ENCODE measurements around the gene CAMTA1.
"Not testable (repeated sequence)": the region's sequence is repeated elsewhere in the genome, so short reads cannot be mapped to it uniquely, and the experiment has no call there.

CAMTA1 gene

DNA sequence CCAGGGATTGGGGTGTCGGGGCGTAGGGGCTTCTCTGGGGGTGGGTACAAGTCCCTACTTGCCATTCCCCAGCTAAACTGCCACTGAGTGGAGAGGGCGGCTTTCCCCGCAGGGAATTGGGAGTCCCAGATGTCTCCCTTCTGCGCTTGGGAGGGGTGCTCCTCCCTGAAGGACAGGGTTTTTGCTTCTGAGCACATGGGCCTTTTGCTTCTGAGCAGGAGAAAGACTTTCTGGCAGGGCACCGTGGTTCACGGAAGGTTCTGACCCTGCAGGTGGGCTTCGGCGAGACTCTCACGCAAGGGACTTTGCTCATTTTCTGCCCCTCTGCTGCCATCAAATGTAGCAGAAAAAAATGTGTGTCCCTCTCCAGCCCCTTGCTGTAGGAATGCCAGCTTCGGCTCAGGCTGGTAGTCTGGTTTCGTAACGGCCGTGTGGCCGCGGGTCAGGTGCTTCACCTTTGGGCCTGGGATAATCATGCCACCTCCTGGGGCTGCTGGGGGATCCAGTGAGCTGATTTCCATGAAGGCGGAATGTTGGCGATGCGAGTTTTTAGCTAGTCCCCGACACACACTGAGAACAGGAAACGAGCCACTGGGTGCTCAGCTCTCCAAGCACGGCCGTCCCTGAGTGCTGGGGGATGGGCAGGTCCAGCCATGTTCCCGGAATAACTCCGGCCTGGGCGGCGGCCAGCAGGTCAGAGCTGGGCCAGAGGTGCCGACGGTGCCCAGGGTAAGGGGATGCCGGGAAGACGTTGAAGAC lies 364.0 kb downstream of the CAMTA1 start:
- no peak for ATAC-seq

DNA sequence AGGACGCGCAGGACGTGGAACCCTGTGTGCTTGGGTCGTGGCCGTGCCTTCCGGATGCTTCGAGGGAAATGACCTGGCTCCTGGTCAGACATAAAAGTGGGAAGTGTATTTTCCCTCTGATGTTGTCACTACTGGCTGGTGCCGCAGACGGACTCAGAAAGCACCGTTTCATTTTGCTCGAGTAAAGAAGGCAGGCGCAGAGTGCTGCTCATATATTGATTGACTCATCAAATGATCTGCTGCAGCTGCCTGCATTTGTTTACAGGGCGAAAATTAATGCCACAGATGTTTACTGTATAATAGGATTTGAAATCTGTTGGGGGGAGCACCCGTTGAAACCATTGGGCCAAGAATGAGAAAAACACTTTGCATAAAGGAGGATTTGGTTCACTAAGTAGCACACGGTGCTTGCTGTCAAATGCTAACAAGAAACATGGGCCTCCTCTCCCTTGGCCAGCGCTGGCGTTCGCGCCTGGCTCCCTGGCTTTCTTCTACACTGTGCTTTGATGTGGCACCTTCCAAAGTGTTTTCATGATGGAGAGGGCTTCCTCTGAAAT lies 365.5 kb downstream of the CAMTA1 start:
- DNase-seq (no peak), ATAC-seq (no peak)

More for the DNA sequence above, 364.0 kb downstream of the CAMTA1 start:
- DNase-seq = no peak

DNA sequence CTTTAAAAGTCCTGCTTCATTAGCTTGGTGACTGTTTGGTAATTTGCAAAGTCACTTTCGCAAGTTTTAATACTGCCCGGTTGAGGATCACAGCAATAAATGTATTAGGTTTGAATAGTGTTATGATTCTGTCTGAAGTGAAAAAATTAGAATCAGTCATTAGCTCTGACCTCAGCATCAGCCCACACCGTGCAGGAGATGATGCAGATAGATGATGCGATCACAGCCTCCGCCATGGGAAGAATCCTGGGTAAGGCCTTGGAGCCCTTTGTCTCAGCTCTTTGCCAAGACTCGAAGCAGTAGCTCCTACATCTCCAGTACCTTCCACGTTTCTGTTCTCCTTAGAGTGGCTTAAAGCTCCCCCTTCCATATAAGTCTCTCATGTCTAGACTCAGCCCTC lies 366.7 kb downstream of the CAMTA1 start:
- no peak for DNase-seq
- no peak for ATAC-seq

- DNase-seq (no peak), ATAC-seq (no peak)
Observed at GRCh38 chr1:7152655-7153054, 367.4 kb downstream of the CAMTA1 start.

DNA sequence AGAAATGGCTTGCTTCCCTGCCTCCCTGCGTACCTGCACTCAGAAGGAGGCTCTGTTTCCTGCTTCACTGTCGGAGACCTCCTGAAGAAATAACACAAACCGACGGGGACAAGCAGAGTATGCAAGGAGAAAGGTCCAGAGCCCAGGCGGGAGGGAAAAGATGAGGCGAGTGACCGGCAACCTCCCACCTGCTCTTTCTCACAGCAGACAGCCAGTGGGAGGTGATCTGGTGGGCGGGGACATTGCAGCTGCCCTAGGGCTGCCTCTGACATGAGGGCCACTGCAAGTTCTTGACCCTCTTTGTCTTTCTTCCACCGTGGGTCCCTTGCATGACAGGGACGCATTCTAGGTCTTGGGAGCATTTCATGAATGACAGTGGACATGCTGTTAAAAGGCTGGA lies 368.2 kb downstream of the CAMTA1 start:
- ATAC-seq = no peak

GRCh38 chr1:7159116-7159781 lies 374.0 kb downstream of the CAMTA1 start:
- DNase-seq (no peak), ATAC-seq (no peak)

More for the DNA sequence above, 368.2 kb downstream of the CAMTA1 start:
- no peak for DNase-seq

DNA sequence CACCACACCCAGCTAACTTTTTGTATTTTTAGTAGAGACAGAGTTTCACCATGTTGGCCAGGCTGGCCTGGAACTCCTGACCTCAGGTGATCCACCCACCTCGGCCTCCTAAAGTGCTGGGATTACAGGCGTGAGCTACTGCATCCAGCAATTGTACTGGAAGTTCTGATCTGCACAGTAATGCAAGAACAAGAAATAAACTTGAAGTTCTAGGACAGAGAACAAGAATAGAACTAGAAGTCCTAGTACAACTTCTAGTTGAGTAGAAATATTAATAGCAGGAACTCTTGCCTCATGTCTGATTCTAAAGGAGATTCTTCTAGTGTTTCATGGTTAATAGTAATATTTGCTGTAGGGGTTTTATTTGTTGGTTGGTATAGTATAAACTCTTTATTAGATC lies 383.3 kb downstream of the CAMTA1 start:
- DNase-seq, ATAC-seq: not testable (repeated sequence)

DNA sequence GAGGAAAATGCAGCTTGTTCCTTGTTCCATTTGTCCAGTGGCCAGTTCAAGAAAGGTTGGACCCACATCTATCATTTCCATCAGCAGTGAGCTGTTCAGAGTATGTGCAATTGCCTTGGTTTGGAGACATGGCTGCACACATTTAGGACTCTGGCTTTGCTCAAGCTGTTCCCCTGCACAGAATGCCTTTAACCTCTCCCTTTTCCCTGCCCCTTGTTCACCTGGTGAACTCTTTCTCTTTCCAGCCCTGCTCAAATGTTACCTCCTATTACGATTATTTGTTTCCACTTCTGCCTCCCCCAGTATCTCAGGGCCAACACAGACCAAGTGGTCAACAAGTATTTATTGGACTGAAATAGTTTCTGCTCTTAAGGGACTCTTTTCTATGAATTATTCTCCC lies 385.9 kb downstream of the CAMTA1 start:
- DNase-seq (no peak), ATAC-seq (no peak)

DNA sequence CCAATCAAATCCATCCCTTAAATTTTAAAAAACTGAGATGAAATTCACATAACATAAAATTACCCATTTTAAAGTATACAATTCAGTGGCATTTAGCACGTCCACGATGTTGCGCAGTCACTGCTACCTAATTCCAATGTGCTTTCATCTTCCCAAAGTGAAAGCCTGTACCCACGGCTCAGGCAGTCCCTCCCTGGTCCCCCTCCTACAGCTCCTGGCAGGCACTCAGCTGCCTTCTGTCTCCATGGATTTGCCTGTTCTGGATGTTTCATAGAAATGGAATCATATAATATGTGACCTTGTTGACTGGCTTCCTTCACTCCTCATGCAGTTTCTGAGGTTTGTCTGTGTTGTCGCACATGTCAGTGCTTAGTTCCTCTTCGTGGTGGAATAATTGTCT lies 386.3 kb downstream of the CAMTA1 start:
- ATAC-seq (no peak), DNase-seq (no peak)

- ATAC-seq = no peak
- DNase-seq = no peak
Observed at GRCh38 chr1:7172804-7173203, 387.6 kb downstream of the CAMTA1 start.

DNA sequence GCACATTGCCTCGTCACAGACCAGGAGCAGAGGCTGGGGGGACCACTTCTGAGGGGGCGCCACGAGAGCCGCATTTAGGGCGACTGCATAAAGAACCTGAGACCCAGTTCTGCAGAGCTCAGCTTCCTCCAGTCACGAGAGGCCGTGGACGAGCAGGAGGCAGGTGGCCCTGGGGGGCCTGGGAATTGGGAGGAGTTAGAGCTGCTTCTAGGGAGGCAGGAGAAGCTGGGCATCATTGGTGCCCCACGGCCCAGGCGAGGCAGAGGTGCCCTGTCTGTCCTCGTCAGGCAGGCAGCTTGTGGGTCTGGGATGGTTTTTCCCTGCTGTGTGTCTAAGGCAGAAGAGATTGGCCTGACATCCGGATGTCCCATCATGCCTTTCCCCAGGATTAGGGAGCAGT lies 389.3 kb downstream of the CAMTA1 start:
- ATAC-seq = no peak
- DNase-seq = no peak

GRCh38 chr1:7174980-7175906 lies 390.0 kb downstream of the CAMTA1 start:
- ATAC-seq = no peak
- DNase-seq = no peak

GRCh38 chr1:7177021-7177420 lies 391.8 kb downstream of the CAMTA1 start:
- no peak for DNase-seq
- no peak for ATAC-seq

GRCh38 chr1:7177438-7178146 lies 392.3 kb downstream of the CAMTA1 start:
- no peak for DNase-seq
- no peak for ATAC-seq

GRCh38 chr1:7178336-7178735 lies 393.1 kb downstream of the CAMTA1 start:
- no peak for ATAC-seq
- no peak for DNase-seq

DNA sequence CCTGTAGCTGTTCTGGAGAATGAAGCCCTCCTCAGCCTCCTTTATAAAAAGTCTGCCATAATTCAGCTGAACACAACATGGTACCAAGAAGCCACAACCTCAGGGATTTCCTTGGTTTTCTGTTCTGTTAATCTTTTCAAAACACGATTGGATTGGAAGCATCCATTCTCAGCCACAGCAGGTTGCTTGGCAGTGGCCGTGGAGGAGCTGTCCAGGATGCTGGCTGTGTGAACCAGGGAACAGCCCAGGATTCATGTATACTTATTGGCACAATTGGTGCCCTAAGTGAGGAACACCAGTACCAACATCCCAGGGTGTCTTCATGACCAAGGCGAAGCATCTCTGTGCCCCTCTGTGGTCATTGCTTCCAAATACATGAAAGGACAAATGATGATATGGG lies 393.5 kb downstream of the CAMTA1 start:
- ATAC-seq (no peak), DNase-seq (no peak)

GRCh38 chr1:7185721-7186120 lies 400.5 kb downstream of the CAMTA1 start:
- DNase-seq (no peak), ATAC-seq (no peak)

DNA sequence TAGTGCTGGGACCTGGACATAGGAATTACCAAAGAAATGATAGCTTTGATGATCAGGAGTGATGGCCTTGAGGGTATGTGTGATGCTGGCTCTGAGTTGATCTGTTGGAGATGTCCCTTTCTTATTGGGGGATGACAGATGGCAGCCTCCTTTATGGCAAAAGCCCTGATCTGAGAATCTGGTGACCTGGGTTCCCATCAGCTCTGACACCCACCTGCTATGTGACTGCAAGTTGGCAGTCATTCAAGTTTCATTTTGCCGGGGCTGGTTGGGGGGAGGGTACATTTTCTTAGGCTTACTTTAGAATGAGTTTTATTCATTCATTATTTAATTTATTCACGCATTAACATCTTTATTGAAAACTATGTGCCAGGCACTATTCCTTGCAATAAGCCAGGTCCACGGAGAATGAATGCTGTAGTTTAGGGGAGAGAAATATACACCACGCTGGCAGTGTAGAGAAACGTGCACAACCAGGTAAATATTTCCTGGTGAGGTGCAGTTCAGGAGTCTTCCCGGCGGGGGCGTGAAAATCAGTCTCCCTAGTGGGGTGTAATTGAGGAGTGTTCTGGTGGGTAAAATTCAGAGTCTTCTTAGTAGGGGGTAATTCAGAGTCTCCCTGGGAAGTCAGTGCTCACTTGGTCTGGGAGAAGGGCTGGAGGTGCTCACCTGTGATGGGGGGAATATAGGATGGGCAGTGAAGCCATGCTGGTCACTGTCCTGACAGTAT lies 401.3 kb downstream of the CAMTA1 start:
- ATAC-seq = no peak
- no peak for DNase-seq

DNA sequence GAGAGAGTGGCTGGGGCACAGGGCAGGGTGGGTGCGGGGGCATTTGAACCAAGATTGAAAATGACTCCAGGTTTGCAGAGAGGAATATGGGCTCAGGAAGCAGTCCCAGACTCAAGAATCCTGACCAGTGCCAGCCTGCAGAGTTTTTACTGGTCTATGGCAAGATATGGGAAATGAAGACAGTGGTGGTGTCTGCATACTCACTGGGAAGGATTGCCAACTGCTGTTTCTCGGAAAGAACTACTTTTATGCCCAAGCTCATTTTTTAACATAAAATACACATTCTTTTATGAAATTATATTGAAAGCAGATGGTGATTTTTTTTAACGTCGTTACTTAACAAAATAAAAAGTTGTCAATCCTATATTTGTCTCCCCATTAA lies 401.8 kb downstream of the CAMTA1 start:
- DNase-seq (no peak), ATAC-seq (no peak)

- DNase-seq = no peak
- no peak for ATAC-seq
Observed at GRCh38 chr1:7190261-7190660, 405.0 kb downstream of the CAMTA1 start.

DNA sequence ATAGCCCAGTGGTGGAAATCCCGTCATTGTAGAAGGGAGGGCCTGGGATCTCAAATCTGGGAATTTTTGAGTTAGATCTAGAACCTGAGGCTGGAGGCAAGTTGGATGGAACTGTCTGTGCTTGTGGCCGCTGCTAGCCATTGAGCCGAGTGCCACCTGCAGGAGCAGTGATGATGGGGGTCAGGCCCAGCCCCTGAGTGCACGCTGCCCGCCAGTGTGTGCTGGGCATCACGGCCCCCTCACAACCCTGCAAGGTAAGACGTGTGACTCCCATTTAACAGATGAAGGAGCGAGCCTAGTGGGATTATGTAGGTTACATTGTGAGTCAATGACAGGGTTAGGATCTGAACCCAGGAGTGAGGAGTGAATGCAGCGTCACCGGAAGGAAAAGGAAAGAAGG lies 407.2 kb downstream of the CAMTA1 start:
- DNase-seq (no peak), ATAC-seq (no peak)
